Adrenal gland (tissue), 12 donors: ENCODE data around the gene ARL5B. TPM values are rescaled to one million over a fixed set of nuclear protein-coding genes. Genes with fewer than 3 reads are reported as not detected.

ENCODE experiments used
- DNase-seq, 7 donors: peaks; one replicate each; pipeline ENCODE4 v3.0.0-alpha.2; 2019 to 2020
- H3K27ac ChIP-seq, 5 donors: fragments of 200-600 bp; sonication (generic) in 4 of 5; 1 replicate in 3 of 5; 2 replicates in 2 of 5; pipeline versions ENCODE4 v1.5.1 to v1.8.0; 2016 to 2020; ENCODE audit warnings: mild to moderate bottlenecking in 1 of 5
- H3K27me3 ChIP-seq: fragments of 200-600 bp; 2 replicates; pipeline ENCODE4 v1.8.0; 2021
- H3K36me3 ChIP-seq, 2 donors: fragments of 200-600 bp; replicated peaks in 1 of 2; 1 replicate in 1 of 2; 2 replicates in 1 of 2; pipeline versions ENCODE4 v1.5.1 to v1.8.0; 2018 to 2022
- H3K4me1 ChIP-seq, 2 donors: fragments of 200-600 bp; replicated peaks in 1 of 2; 1 replicate in 1 of 2; 2 replicates in 1 of 2; pipeline versions ENCODE4 v1.5.1 to v1.8.0; 2018 to 2021
- H3K4me3 ChIP-seq, 4 donors: fragments of 200-600 bp; sonication (generic) in 3 of 4; one replicate each; pipeline ENCODE4 v1.5.1; 2016 to 2018
- H3K9me3 ChIP-seq, 3 donors: fragments of 200-600 bp; sonication (generic) in 1 of 3; replicated peaks in 1 of 3; 1 replicate in 2 of 3; 2 replicates in 1 of 3; pipeline versions ENCODE4 v1.5.1 to v1.8.0; 2016 to 2021
- POLR2A ChIP-seq, 2 donors: fragments of 450-650 bp; IDR thresholded peaks; one replicate each; pipeline ENCODE4 v1.6.1; 2017; ENCODE audit warnings: antibody characterized with exemption in 2 of 2, mild to moderate bottlenecking in 2 of 2, moderate library complexity in 1 of 2
- WGBS, 4 donors: extraction: QIAGEN DNeasy Blood & Tissue Kit in 2 of 4; methylation state at CpG; one replicate each; pipeline versions ENCODE4 v1.1.5 to v1.1.7; 2013 to 2017; 5-methylcytosine and 5-hydroxymethylcytosine counted together
- intact Hi-C, 2 donors: fragments of 100-400 bp; cut with DNase I; formaldehyde crosslinking; loops; one replicate each; pipeline versions ENCODE4 v1.14.1 to v1.15.0; 2022 to 2023
- polyA plus RNA-seq, 3 donors: library from polyadenylated mRNA; stranded (reverse); fragments of 200-250 nt in 2 of 3; fragments of 350-450 nt in 1 of 3; fragmentation: Illumina TruSeq in 1 of 3; extraction: RNeasy Lipid Tissue Mini Kit (QIAGEN cat#74804) in 1 of 3; gene quantifications; one replicate each; pipeline ENCODE4 v1.2.3, GENCODE V29; 2013 to 2014
- total RNA-seq, 9 donors: library from RNA; depleted of rRNA in 4 of 9; stranded (reverse); fragments of >200 nt in 4 of 9; fragments of 120-200 nt in 1 of 9; fragmentation: NEBNext Ultra II Directional in 1 of 9; extraction: Animal tissue kit (Norgen Biotek cat#: 25700) in 1 of 9; gene quantifications; one replicate each; pipeline versions ENCODE4 v1.1.0 to v1.2.4, GENCODE V29; 2013 to 2023
- TF ChIP-seq, protein P1 (sequence below), 6 experiments: fragments of 450-650 bp in 4 of 6; fragments of 200-600 bp in 2 of 6; sonication (generic) in 1 of 6; IDR thresholded peaks; 1 replicate in 5 of 6; 2 replicates in 1 of 6; pipeline versions ENCODE4 v1.5.1 to v1.8.0; 2016 to 2021; ENCODE audit warnings: antibody characterized with exemption in 6 of 6, mild to moderate bottlenecking in 2 of 6, moderate library complexity in 1 of 6
- donor health status: healthy with polysubstance abuse.
- donor health status: Bipolar disorder and iron deficiency.
- donor health status: DM: yes; HTN: yes; CAD: no.
- donor health status: DM: no; HTN: no; CAD: no.
- donor health status: DM: no; HTN: no; CAD: no.
- donor health status: DM: yes; HTN: yes; CAD: no.

ARL5B gene
- total and polyA plus RNA-seq, 12 donors: 1.6 to 24.2 (median 10.0) TPM

DNA sequence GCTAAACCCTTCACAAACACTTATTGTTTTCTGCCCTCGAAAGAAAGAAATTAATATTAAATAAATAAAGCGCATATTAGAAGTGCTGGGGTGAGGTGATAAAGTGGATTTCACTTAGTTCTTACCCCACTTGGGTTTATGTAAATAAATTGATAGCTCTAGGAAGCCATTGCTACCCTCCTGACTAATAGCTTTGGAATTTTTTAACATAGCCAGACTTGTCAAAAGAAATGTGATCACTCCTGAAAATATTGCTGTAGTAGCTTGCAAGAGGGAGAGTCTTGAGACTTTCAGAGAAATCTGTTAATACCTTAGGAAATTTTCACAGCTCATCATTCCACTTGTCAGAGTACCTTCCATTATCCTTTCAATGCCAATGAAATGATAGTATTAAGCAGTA, 7.6 kb downstream of the ARL5B start:
- no peak overlapping the region for H3K27ac ChIP-seq
- intact Hi-C loops: loop anchor here in 1 of 2 donors (10.0 kb wide), 1 partner anchor 822 kb away; no protein-coding TSS in a partner anchor
- DNase-seq: no peak
- H3K36me3 ChIP-seq: peaks cover 0 to 14% of the 10 kb centered on the region in 2 donors
- H3K27me3 ChIP-seq: no peaks in the 10 kb centered on the region
- peaks cover 0 to 27% of the 10 kb centered on the region in 2 donors for H3K4me1 ChIP-seq
- TF ChIP-seq, protein P1, sequence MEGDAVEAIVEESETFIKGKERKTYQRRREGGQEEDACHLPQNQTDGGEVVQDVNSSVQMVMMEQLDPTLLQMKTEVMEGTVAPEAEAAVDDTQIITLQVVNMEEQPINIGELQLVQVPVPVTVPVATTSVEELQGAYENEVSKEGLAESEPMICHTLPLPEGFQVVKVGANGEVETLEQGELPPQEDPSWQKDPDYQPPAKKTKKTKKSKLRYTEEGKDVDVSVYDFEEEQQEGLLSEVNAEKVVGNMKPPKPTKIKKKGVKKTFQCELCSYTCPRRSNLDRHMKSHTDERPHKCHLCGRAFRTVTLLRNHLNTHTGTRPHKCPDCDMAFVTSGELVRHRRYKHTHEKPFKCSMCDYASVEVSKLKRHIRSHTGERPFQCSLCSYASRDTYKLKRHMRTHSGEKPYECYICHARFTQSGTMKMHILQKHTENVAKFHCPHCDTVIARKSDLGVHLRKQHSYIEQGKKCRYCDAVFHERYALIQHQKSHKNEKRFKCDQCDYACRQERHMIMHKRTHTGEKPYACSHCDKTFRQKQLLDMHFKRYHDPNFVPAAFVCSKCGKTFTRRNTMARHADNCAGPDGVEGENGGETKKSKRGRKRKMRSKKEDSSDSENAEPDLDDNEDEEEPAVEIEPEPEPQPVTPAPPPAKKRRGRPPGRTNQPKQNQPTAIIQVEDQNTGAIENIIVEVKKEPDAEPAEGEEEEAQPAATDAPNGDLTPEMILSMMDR (IDR thresholded peaks at IDR 0.05): no peak
- TF ChIP-seq POLR2A (IDR thresholded peaks at IDR 0.05): no peak
- H3K9me3 ChIP-seq: no peaks in the 10 kb centered on the region
- 88 to 93% (median 91%) methylated on average over 2 of the region's 2 CpGs for WGBS, 4 donors
- H3K4me3 ChIP-seq: no peak overlapping the region

GRCh38 chr10:18668026-18668425, 8.8 kb downstream of the ARL5B start:
- no peak overlapping the region for H3K4me3 ChIP-seq
- no peak for TF ChIP-seq POLR2A (IDR thresholded peaks at IDR 0.05)
- TF ChIP-seq, protein P1 (IDR thresholded peaks at IDR 0.05): no peak
- no peaks in the 10 kb centered on the region for H3K9me3 ChIP-seq
- no peaks in the 10 kb centered on the region for H3K27me3 ChIP-seq
- WGBS, 4 donors: 78 to 84% (median 81%) methylated on average over 2 of the region's 2 CpGs
- peaks cover 0 to 21% of the 10 kb centered on the region in 2 donors for H3K4me1 ChIP-seq
- intact Hi-C loops: loop anchor here in 1 of 2 donors (10.0 kb wide), 1 partner anchor 823 kb away; no protein-coding TSS in a partner anchor
- no peak for DNase-seq
- peaks cover 0 to 14% of the 10 kb centered on the region in 2 donors for H3K36me3 ChIP-seq
- H3K27ac ChIP-seq: no peak overlapping the region

DNA sequence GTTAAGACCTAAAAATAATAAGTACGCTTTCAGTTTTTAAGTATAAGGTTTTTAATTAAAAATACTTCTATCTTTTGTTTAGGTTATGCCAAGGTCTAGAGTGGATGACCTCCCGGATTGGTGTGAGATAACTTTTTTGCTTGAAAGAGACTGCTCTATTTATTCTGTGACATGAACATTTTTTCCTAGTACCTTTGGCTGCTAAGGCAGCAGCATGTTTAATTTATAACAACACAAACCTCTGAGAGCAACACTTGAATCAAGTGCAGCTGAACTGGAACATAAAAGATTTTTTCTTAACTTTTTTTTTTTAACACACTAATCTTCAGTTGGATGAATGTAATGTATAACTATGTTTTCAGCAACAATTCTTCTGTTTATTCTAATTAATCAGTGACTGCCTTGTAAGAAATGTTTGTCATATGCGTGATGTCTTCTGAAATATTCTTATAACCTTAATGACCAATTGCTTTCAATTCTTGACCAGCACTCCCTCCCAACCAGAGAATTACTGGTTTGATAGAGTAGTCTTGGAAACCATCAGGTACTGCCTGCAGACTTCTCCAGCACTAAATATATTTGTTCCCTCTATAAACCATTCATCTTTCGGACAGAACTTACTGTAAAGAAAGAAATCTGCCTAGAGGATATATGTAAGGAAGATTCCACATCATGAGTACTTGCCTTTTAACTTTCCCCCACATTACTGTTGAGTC, 16.0 kb downstream of the ARL5B start:
- H3K4me1 ChIP-seq: no peaks in the 10 kb centered on the region
- no peak overlapping the region for H3K27ac ChIP-seq
- H3K9me3 ChIP-seq: no peaks in the 10 kb centered on the region
- H3K36me3 ChIP-seq: peaks cover 0 to 28% of the 10 kb centered on the region in 2 donors
- H3K27me3 ChIP-seq: no peaks in the 10 kb centered on the region
- TF ChIP-seq, protein P1 (IDR thresholded peaks at IDR 0.05): no peak
- TF ChIP-seq POLR2A (IDR thresholded peaks at IDR 0.05): no peak
- intact Hi-C loops: no loop called here
- DNase-seq: no peak
- 85 to 91% (median 87%) methylated on average over 4 of the region's 4 CpGs for WGBS, 4 donors
- no peak overlapping the region for H3K4me3 ChIP-seq

- no peaks in the 10 kb centered on the region for H3K9me3 ChIP-seq
- H3K27me3 ChIP-seq: no peaks in the 10 kb centered on the region
- no peak for DNase-seq
- no peak overlapping the region for H3K27ac ChIP-seq
- intact Hi-C loops: no loop called here
- 95 to 96% (median 95%) methylated on average over 3 of the region's 3 CpGs for WGBS, 4 donors
- no peak for TF ChIP-seq POLR2A (IDR thresholded peaks at IDR 0.05)
- TF ChIP-seq, protein P1 (IDR thresholded peaks at IDR 0.05): no peak
- peaks cover 0 to 4% of the 10 kb centered on the region in 2 donors for H3K36me3 ChIP-seq
- no peaks in the 10 kb centered on the region for H3K4me1 ChIP-seq
- no peak overlapping the region for H3K4me3 ChIP-seq
These were observed 21.5 kb downstream of the ARL5B start for GRCh38 chr10:18680754-18681153.
